NB4 (cell line): ENCODE data around the gene PRKCE.

Source experiments
- POLR2A ChIP-seq: IDR thresholded peaks from 2 replicates; pipeline ENCODE4 v1.6.1; 2011; ENCODE audit warnings: mild to moderate bottlenecking; ENCODE audit not compliant: insufficient read length; ENCODE audit errors: extremely low read depth
- TF ChIP-seq, protein P1 (sequence below): IDR thresholded peaks from one replicate; pipeline ENCODE4 v1.5.1; 2012; ENCODE audit warnings: low read depth, low read length
- TF ChIP-seq, protein P2 (sequence below): IDR thresholded peaks from 2 replicates; pipeline ENCODE4 v1.6.1; 2011; ENCODE audit warnings: low read depth, low read length

DNA sequence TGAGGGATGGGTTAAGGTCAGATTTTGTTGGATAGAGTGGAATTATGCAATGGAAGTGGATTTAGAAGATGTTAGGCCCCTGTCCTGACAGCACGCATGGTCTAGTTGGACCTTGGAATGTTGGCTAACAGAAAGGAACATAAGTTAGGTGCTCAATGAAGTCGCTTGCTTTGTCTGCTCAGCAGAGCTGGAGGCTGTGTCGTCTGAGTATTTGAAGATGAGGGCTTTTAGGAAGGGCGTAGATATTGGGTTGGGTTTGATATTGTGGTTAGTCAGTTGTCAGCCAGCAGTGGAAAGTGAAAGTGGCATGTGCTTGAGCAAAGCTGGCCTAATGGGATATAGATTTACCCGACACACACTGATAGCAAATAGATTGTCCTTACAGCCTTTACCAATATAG, 239.3 kb downstream of the PRKCE start:
- no peak for TF ChIP-seq POLR2A
- TF ChIP-seq, protein P1, sequence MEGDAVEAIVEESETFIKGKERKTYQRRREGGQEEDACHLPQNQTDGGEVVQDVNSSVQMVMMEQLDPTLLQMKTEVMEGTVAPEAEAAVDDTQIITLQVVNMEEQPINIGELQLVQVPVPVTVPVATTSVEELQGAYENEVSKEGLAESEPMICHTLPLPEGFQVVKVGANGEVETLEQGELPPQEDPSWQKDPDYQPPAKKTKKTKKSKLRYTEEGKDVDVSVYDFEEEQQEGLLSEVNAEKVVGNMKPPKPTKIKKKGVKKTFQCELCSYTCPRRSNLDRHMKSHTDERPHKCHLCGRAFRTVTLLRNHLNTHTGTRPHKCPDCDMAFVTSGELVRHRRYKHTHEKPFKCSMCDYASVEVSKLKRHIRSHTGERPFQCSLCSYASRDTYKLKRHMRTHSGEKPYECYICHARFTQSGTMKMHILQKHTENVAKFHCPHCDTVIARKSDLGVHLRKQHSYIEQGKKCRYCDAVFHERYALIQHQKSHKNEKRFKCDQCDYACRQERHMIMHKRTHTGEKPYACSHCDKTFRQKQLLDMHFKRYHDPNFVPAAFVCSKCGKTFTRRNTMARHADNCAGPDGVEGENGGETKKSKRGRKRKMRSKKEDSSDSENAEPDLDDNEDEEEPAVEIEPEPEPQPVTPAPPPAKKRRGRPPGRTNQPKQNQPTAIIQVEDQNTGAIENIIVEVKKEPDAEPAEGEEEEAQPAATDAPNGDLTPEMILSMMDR, result no peak
- TF ChIP-seq, protein P2, sequence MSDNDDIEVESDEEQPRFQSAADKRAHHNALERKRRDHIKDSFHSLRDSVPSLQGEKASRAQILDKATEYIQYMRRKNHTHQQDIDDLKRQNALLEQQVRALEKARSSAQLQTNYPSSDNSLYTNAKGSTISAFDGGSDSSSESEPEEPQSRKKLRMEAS, result no peak
